Chondrocyte (in vitro differentiated cells): ENCODE measurements around the gene RTRAF. TPM values are rescaled to one million over a fixed set of nuclear protein-coding genes. Genes with fewer than 3 reads are reported as not detected.

Source experiments
- DNase-seq: peaks from one replicate; pipeline ENCODE4 v3.0.0; 2021; ENCODE audit warnings: mixed read lengths, low spot score
- H3K27ac Mint-ChIP-seq: one replicate; pipeline ENCODE4 v1.8.0; 2021; ENCODE audit warnings: mild to moderate bottlenecking, moderate library complexity, mixed read lengths; ENCODE audit not compliant: unreplicated experiment
- H3K27me3 Mint-ChIP-seq: 2 replicates; pipeline ENCODE4 v1.8.0; 2021; ENCODE audit warnings: low read depth, mixed read lengths
- H3K36me3 Mint-ChIP-seq: 2 replicates; pipeline ENCODE4 v1.8.0; 2021; ENCODE audit warnings: low read depth, mixed read lengths
- H3K4me1 Mint-ChIP-seq: 2 replicates; pipeline ENCODE4 v1.8.0; 2021; ENCODE audit warnings: low read depth, mild to moderate bottlenecking, mixed read lengths
- H3K4me3 Mint-ChIP-seq: one replicate; pipeline ENCODE4 v1.8.0; 2021; ENCODE audit warnings: mild to moderate bottlenecking, moderate library complexity, mixed read lengths; ENCODE audit not compliant: unreplicated experiment
- H3K9me3 Mint-ChIP-seq: 2 replicates; pipeline ENCODE4 v1.8.0; 2021; ENCODE audit warnings: low read depth, mixed read lengths
- CTCF ChIP-seq: fragments of 200-600 bp; sonication (generic); IDR thresholded peaks from 2 replicates; pipeline ENCODE4 v1.5.0; 2021; ENCODE audit warnings: antibody characterized with exemption, mild to moderate bottlenecking, moderate library complexity
- total RNA-seq: library from RNA; stranded (reverse); gene quantifications from 3 replicates; pipeline ENCODE4 v1.2.1, GENCODE V29; 2021

The RTRAF gene
- total RNA-seq, 1 donor from 2014 or later, result 169 TPM

DNA sequence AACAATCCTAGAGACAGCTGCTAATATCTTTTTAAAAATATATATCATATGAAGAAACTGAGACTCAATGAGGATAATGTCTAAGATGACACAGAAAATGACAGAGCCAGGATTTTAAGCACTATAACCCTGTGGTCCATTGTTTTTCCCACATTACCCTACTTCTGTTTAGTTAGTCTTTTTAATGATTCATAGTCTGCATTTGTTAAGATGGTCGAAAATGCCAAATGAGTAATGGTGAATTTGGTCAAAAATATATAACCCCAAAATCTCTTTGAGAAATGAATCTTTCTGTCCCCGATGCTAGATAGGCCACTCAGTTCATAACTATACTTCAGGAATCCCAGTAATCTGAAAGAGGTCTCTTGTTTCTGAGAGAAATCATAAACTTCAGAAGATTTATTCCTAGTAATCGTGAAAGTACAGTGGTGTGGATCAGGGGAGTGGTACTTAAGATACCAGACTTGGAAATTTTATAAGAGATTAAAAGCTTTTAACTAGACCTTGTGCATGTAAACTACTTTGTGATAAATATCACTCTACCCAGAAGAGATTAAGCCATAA is 10.8 kb downstream of the RTRAF start:
- DNase-seq, result no peak
- Mint-ChIP-seq H3K4me1 (peaks cover 33% of the 10 kb centered on the region), H3K4me3 (no peak overlapping the region), H3K9me3 (no peaks in the 10 kb centered on the region), H3K27me3 (no peaks in the 10 kb centered on the region), H3K36me3 (peaks cover 33% of the 10 kb centered on the region), H3K27ac (peak overlapping the region; percentile 23)
- TF ChIP-seq CTCF, result no peak

DNA sequence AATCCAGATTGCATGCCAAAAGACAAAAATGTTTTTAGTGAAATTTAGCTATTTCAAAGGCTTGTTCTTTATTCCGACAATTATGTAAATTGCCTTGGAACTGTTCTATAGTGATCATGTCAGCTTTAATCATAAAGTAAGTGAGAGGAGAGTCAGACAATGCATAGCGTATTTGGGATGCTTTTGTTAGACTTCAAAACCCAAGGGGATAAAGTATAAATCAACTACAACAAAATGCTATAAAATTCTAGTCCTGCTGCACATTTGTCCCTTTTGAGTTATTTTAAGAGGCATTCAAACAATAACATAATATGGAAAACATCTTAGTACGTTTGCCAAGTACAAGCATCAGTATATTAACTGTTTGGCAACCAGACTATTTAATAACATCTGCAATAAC is 11.3 kb downstream of the RTRAF start:
- H3K4me1 Mint-ChIP-seq, result peaks cover 33% of the 10 kb centered on the region
- H3K9me3 Mint-ChIP-seq, result no peaks in the 10 kb centered on the region
- no peak overlapping the region for H3K27ac Mint-ChIP-seq
- H3K4me3 Mint-ChIP-seq, result no peak overlapping the region
- TF ChIP-seq CTCF, result no peak
- DNase-seq, result no peak
- peaks cover 34% of the 10 kb centered on the region for H3K36me3 Mint-ChIP-seq
- no peaks in the 10 kb centered on the region for H3K27me3 Mint-ChIP-seq

DNA sequence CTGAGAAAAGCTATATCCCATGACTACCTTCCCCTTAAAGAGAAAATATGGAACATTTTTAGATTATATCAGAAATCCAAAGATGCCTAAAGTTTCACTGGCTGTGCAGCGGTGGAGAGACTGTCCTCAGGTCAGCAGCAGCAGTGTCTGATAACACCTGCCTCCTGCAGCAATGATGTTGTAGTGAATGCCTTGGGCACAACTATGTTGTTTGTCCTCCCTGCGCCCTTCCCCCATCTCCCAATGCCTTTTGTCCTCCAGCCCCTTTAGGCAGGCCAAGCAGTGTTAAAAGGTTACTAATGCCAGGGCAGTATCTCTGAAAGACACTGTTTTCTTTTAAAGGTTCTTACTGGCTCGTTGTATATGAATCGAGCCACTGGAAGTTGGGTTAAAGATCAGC is 13.2 kb downstream of the RTRAF start:
- Mint-ChIP-seq H3K4me3 (no peak overlapping the region), H3K36me3 (peaks cover 38% of the 10 kb centered on the region), H3K27me3 (no peaks in the 10 kb centered on the region), H3K27ac (peak overlapping the region; percentile 84), H3K4me1 (peaks cover 27% of the 10 kb centered on the region), H3K9me3 (no peaks in the 10 kb centered on the region)
- TF ChIP-seq CTCF, result no peak
- no peak for DNase-seq

DNA sequence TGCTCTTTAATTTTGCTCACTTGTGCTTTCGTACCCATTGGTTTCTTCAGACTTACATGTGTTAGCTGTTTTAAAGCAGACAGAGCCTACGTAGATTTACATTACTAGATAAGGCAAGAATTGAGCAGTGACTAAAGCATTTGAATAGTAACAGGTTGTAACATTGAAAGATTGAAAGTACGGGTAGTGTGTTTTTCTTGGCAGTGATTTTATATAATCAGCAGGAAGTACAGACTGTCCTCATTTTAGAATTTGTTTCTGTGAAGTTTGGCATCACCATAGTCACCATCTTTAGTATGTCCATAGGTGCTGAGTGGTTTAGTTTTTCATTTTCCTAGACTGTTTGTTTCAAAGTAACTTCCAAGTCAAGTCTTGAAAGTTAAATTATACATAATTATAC is 14.0 kb downstream of the RTRAF start:
- peak overlapping the region; percentile 84 for H3K27ac Mint-ChIP-seq
- no peak for DNase-seq
- TF ChIP-seq CTCF, result no peak
- H3K27me3 Mint-ChIP-seq, result no peaks in the 10 kb centered on the region
- H3K4me3 Mint-ChIP-seq, result no peak overlapping the region
- H3K36me3 Mint-ChIP-seq, result peaks cover 46% of the 10 kb centered on the region
- no peaks in the 10 kb centered on the region for H3K9me3 Mint-ChIP-seq
- peaks cover 27% of the 10 kb centered on the region for H3K4me1 Mint-ChIP-seq

- Mint-ChIP-seq H3K9me3 (no peaks in the 10 kb centered on the region), H3K27ac (no peak overlapping the region), H3K27me3 (no peaks in the 10 kb centered on the region), H3K36me3 (peaks cover 45% of the 10 kb centered on the region), H3K4me3 (no peak overlapping the region), H3K4me1 (peaks cover 24% of the 10 kb centered on the region)
- TF ChIP-seq CTCF, result no peak
- DNase-seq, result no peak
These were observed 16.3 kb downstream of the RTRAF start for GRCh38 chr14:52005625-52006024.
